ENCODE results near the gene HDAC9.

Gene HDAC9

GRCh38 chr7:18845700-18846099 is 350.2 kb downstream of the HDAC9 start:
- DNase-seq (ENCODE audit: low read depth): no peak

DNA sequence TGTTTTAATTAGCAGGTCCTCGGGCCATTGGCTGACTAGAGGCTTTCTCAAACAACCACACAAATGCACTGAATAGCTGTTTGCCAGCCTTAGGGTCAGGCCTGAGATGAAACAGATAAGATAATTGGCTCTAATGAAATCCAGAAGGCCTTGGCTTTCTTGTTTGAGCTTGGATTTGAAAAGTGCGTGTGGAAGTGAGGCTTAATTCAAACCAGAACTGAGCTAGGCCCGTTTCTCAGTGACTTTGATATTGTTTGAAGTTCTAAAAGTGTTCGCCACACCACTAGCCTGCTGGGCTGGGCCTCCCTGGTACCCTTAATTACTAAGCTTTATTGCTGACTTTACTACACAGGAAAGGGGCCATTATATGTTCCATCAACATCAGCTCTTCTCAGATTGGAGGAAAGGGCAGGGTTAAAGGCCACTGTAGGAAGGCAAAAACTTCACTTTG is 351.2 kb downstream of the HDAC9 start:
- peak; percentile 56 for DNase-seq (ENCODE audit: low read depth)

DNA sequence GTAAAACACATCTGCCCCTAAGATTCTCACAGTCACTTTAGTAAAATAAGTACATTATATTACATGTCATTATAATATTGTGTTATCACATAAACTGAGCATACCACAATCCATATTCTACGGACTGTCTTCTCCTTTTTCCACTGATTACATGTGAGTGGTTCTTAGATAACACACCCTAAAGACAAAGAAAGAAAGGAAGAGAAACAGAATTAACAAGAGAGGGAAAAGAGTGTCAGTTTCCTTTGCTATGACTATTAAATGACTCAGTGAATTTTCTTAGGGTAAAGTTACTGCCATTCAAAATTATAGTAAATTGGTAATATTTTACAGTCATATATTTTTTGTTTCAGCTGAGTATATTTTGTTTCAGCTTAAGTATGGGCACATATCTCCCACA is 353.6 kb downstream of the HDAC9 start:
- no peak for DNase-seq (ENCODE audit: low read depth)

GRCh38 chr7:18855796-18856195 is 360.2 kb downstream of the HDAC9 start:
- DNase-seq (ENCODE audit: low read depth): no peak

DNA sequence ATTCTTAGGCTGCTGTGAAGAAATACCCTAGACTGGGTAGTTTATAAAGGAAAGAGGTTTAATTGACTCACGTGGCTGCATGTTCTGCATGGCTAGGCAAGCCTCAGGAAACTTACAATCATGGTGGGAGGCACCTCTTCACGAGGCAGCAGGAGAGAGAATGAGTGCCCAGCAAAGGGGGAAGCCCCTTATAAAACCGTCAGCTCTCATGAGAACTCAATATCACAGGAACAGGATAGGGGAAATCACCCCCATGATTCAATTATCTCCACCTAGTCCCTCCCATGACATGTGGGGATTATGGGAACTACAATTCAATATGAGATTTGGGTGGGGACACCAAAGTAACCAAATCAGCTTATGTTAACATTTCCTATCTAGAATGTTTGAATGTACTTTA is 362.7 kb downstream of the HDAC9 start:
- no peak for DNase-seq (ENCODE audit: low read depth)

DNA sequence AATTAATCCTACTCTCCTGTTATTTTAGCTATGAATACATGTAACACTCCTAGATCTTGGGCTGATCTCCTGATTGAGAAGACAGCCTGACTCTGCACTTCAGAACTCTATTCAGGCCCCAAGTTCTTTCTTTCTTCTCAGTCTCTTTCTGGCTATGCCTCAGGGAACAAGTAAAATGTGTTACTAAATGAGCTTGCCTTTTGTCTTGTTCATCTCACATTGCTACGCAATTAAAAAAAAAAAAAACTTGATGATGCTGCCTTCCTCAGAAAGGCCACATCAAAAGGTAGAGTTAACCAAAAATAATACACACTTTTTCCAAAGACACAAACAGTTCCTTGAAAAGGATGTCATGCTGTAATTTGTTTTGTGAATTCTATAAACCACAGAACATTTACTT is 363.8 kb downstream of the HDAC9 start:
- no peak for DNase-seq (ENCODE audit: low read depth)

DNA sequence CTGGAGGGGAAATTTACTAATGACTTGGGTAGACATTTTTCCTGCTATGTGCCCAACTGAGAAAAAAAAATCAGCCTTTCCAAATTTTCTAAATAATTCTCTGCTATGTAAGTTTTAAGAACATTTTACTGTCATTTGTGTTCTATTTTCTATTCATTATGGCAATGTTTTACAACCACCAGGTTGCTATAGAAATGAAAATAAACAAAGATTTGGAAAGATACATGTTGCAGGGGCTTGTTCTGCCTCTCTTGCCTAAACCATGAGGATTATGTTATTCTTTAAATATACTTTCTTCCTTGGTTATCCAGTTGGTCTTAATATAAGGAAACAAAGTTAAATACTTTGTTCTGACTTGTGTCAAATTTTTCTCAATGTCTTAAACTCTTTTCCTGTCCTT is 364.7 kb downstream of the HDAC9 start:
- DNase-seq (ENCODE audit: low read depth): no peak

GRCh38 chr7:18861514-18862118 is 366.1 kb downstream of the HDAC9 start:
- no peak for DNase-seq (ENCODE audit: low read depth)

DNA sequence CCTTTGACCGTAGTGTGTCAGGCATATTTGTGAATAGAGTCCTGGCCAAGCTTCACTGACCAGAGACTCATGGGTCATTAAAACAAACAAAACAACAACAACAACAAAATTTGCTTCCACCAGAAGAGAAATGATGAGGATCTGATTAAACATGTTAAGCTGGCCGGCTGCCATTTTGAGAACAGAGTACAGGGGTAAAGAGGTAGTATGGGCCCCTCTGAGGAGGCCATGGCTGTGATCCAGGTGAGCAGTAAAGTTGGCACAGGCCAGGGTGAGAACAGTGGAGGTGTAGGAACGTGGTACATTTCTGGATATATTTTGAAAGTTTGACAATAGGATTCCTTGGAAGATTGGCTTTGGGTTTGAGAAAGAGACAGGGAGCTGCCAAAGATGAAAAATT is 369.4 kb downstream of the HDAC9 start:
- DNase-seq (ENCODE audit: low read depth): no peak

DNA sequence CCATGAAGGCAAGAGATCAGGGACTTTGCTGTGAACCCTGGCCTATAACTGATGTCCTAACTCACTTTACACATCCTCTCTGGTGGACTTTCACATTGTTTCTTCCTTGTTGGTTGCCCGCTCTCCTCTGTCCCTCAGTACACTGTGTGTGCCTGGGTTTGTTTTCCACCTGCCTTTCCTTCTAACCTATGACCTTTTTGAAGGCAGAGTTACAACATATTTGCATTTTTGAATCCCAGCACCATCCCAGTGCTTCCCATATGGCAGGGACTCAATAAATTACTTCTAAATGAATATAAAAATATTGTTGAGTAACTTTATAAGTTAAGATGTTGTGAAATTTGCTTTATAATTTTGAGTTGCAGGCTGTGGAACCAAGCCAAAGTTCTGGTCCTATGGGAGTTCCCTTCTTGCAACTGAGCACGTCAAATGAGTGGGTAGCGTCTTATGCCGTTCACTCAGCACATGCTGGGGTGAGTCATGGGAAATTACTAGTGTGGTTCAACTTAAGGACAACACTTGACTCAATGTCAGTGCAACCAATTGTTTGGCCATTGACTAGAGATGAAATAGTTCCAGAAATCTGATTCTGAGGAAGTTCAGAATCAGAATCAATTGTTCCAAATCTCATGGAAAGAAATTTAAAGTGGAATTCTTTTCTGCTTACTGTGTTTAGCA is 370.9 kb downstream of the HDAC9 start:
- peak; percentile 100 for DNase-seq (ENCODE audit: low read depth)

GRCh38 chr7:18872344-18872743 is 376.8 kb downstream of the HDAC9 start:
- DNase-seq (ENCODE audit: low read depth): no peak

DNA sequence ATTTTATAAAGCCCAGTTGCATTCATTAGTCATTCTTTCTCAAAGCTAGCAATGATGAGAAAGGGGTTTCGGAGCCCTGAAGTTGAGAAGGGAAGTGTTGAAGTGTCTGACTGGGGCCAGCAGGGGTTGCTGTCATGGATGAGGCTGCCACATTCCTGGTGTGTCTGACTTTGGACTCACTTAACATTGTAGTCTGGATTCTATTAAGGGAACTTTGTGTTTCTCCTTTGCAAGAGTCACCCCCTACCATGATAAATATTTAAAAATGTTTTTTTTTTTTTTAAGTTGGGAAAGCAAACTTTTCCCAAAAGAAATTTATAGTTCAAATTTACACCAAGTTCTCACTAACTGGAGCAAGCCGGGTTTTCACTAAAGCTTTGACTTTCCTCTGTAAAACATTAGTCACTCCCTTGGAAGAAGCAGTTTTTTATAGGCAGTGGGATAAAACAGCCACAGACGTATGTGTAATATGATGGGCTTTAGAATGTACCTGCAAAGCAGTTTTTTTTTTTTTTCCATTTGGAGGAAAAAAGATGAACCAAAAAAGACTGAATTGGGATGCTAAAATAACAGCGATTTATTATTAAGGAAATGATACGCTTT is 378.3 kb downstream of the HDAC9 start:
- peak; percentile 39 for DNase-seq (ENCODE audit: low read depth)

DNA sequence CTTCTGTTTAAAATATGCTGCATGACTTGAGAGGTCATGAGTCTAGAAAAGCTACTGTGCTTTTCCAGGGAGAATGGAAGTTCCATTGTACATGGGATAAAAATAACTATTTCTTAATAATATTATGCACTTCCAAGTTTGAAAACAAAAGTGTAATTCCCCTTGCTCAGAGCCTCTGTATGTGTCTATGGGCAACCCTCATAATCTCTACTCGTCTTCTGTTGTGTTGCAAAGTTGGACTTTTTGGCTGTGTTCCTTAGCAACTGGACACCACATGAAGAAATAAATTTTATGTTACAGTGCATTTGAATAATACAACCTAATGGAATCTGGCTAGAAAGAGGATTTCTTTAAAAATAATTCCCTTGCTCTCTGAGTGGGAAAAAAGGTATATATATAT is 379.3 kb downstream of the HDAC9 start:
- peak; percentile 38 for DNase-seq (ENCODE audit: low read depth)

DNA sequence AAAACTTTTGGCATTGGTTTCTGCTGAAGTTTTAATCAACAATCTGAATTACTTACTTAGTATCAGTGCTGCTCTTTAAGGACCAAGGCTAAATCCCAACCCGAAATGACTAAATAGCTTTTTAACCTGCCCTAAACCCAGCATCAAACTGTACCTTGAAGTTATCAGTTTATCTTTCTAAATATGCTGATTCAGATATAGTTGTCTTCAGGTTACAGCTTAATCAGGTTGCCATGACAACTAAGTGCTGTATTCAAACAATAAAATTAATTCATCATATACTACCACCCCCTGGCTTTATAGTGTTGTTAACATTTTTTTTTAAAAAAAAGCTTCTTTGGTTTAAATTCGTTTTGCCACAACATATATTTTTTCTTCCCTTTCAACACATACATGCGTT is 382.3 kb downstream of the HDAC9 start:
- no peak for DNase-seq (ENCODE audit: low read depth)

DNA sequence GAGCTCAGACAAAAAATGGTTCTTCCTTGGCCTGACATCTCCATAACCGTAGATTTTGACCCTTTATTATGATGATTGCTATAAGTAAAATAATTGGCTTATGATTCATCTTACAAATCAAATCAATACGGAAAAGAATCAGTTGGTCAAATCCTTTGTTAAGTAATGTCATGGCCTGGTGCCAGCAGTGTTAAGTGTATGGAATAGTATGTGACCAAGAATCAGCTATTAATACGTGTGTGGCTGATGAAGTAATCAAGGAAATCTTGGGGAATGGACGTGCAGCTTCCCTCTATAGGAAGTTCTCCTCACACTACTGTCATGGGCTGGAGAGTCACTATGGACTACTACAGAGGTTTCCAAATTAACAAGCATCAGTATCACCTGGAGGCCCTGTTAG is 391.3 kb downstream of the HDAC9 start:
- no peak for DNase-seq (ENCODE audit: low read depth)

DNA sequence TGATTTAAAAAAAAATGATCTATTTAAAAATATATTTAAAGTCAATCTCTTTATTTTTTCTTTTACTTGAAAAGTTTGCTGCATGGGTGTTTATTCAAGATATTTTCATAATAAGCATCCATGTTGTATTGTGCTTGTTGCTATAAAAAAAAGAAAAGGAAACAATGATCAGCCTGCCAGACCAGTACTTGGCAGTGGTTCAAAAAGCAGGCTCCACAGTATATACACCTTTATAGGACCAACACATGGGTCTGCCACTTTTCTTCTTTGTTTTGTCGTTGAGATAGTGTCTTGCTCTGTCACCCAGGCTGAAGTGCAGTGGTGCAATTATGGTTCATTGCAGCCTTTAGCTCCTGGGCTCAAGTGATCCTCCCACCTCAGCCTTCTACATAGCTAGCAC is 393.9 kb downstream of the HDAC9 start:
- DNase-seq (ENCODE audit: low read depth): no peak

GRCh38 chr7:18890134-18890533 is 394.6 kb downstream of the HDAC9 start:
- DNase-seq (ENCODE audit: low read depth): peak; percentile 69

DNA sequence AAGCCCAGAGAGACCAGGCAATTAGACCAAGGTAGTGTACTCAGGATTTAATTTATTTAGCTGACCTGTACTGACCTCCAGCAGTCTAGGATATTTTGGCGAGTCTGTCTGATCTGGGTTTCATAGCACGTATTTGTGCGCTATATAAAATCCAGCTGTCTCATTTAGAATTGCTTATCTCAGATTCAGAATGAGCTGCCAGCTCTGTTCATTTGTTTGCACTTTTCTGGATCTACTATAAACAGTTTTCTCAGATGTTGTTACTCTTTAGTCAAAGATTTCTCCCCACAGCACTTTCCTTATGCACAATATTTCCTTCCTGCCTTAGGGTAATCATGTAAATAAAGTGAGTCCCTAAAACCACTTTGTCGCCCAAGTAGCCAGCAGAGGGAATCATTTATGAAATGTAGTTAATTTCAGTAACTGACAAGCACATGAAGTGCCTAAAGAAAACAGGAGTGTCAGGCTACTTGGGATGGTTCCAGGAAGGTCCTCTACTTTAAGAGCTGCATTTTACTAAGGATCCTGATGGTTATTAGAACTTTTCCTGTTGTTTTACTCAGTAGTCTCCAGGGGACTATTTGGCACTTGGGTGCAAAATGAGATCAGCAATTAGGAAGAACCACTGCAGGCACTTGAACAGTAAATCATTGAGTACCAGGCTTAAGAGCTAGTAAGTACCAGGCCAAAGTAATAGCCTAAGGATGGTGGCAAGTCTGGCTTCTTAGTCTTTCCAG is 395.5 kb downstream of the HDAC9 start:
- DNase-seq (ENCODE audit: low read depth): no peak

DNA sequence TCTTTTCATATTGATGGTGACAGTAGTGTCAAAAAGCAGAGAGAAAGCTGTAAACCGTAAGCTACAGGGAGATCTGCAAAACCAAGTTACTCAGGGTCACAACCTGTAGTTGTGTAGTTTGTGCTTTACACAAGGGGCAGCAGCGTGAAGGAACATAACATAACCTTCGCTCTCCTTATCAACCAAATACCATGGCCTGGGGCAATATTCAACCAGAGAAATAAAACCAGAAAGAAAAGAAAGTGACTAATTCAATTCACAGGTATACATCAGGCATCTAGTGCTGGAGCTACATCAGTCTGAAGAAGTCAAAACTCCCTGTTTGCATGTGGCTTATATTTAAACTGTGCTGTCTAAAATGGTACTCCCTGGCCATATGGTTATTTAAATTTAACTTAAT is 397.6 kb downstream of the HDAC9 start:
- no peak for DNase-seq (ENCODE audit: low read depth)

DNA sequence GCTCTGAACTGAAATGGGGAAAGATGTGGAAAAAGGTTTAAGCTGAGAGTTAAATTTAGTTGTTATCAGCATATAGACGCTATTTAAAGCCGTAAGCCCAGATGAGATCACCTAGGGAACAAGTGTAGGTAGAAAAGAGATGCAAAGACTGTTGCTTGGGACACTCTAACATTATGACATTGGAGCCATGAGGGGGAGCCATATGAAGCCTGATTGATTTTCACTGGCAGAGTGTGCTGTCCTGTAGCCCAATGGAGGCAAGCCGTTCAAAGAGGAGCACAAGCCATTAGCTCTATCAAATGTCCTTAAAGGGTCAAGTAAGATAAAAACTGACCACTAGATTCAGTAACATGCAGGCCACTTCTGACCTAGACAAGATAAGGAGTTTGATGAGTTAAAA is 398.6 kb downstream of the HDAC9 start:
- DNase-seq (ENCODE audit: low read depth): no peak

GRCh38 chr7:18895456-18895855 is 399.9 kb downstream of the HDAC9 start:
- DNase-seq (ENCODE audit: low read depth): peak; percentile 23

- no peak for DNase-seq (ENCODE audit: low read depth)
These were observed 400.9 kb downstream of the HDAC9 start for GRCh38 chr7:18896343-18896975.

- DNase-seq (ENCODE audit: low read depth): no peak
These were observed 404.7 kb downstream of the HDAC9 start for GRCh38 chr7:18900236-18900635.

Data from fibroblast of the conjunctiva (primary cell).